ENCODE results near the gene VTN. TPM values are rescaled to one million over a fixed set of nuclear protein-coding genes. Genes with fewer than 3 reads are reported as not detected.

Gene VTN
- total and polyA plus RNA-seq, 2 donors (not counting 3 experiments of a cell fraction or from before 2014, with no cell fraction given), result 1.1 TPM; not detected in 1

GRCh38 chr17:28365487-28365886, 4.6 kb downstream of the VTN start:
- no TSS peak for BruUV-seq (replicated peaks)
- Histone ChIP-seq H4K20me1 (replicated peaks; ENCODE audit: control insufficient read depth, extremely low read depth, insufficient read depth, low read length) (no peaks in the 10 kb centered on the region), H3K9ac (replicated peaks; ENCODE audit: extremely low read depth, insufficient read depth, low read length) (no peak overlapping the region), H3K4me2 (ENCODE audit: insufficient read depth, low read length) (no peak overlapping the region), H3K4me3 (replicated peaks in 1 of 3; ENCODE audit: insufficient read depth in 1 of 3, low read depth in 1 of 3, low read length in 3 of 3) (no peak overlapping the region), H3K36me3 (ENCODE audit: control insufficient read depth in 2 of 2, extremely low read depth in 1 of 2, insufficient read depth in 2 of 2, low read length in 2 of 2) (peaks cover 11 to 18% of the 10 kb centered on the region in 2 experiments), H2AFZ (ENCODE audit: low read depth, low read length) (no peak overlapping the region), H3K9me3 (replicated peaks; ENCODE audit: control insufficient read depth, insufficient read depth, low read length) (no peaks in the 10 kb centered on the region), H3K9me1 (replicated peaks; ENCODE audit: control insufficient read depth, extremely low read depth, insufficient read depth, low read length) (no peaks in the 10 kb centered on the region), H3K79me2 (ENCODE audit: control insufficient read depth, insufficient read depth, low read length) (no peaks in the 10 kb centered on the region), H3K27ac (ENCODE audit: insufficient read depth, low read depth, low read length) (no peak overlapping the region), H3K4me1 (ENCODE audit: control insufficient read depth, extremely low read depth, insufficient read depth, low read length) (no peaks in the 10 kb centered on the region), H3K27me3 (ENCODE audit: control insufficient read depth in 2 of 2, insufficient read depth in 2 of 2, low read length in 2 of 2) (no peaks in the 10 kb centered on the region)
- no peak for TF ChIP-seq MYC (IDR thresholded peaks at IDR 0.05; ENCODE audit: low read depth, low read length)
- TF ChIP-seq POLR2AphosphoS5 (IDR thresholded peaks at IDR 0.05; ENCODE audit: insufficient read depth, low read depth, low read length), result no peak
- TF ChIP-seq, protein P1, sequence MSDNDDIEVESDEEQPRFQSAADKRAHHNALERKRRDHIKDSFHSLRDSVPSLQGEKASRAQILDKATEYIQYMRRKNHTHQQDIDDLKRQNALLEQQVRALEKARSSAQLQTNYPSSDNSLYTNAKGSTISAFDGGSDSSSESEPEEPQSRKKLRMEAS (IDR thresholded peaks at IDR 0.05; ENCODE audit: insufficient read depth, insufficient read length), result no peak
- TF ChIP-seq POLR2A (IDR thresholded peaks at IDR 0.05; ENCODE audit: low read depth, low read length), result no peak
- no peak for TF ChIP-seq FOS (IDR thresholded peaks at IDR 0.05; ENCODE audit: borderline replicate concordance, insufficient read depth, low read length)
- TF ChIP-seq GATA2 (IDR thresholded peaks at IDR 0.05; ENCODE audit: insufficient read depth, insufficient read length, low read depth, low read length), result no peak
- no peak for TF ChIP-seq CTCF (IDR thresholded peaks at IDR 0.05; ENCODE audit: extremely low read depth in 1 of 2, insufficient read depth in 1 of 2, low read depth in 1 of 2, low read length in 2 of 2)
- TF ChIP-seq EZH2 (IDR thresholded peaks at IDR 0.05; ENCODE audit: borderline replicate concordance, low read depth, low read length, severe bottlenecking), result no peak
- TF ChIP-seq JUN (IDR thresholded peaks at IDR 0.05; ENCODE audit: borderline replicate concordance, insufficient read depth, insufficient read length, low read depth), result no peak
- DNase-seq (ENCODE audit: low read depth, low spot score) (no peak), FAIRE-seq (no peak)
- intact Hi-C loops (cut with micrococcal nuclease) (no loop called here), dilution Hi-C loops (cut with MboI; ENCODE audit: extremely low pct_ligation_motif_present, low sequenced_read_pairs) (no loop called here)
- POLR2A ChIA-PET, result interaction anchor here (1.2 kb wide), 1 partner anchor 8 kb away, joined by 4 read pairs; the partner anchor contains the start of gene POLDIP2
- CTCF ChIA-PET, result interaction anchor here (1.8 kb wide), 1 partner anchor 51 kb away, joined by 5 read pairs; no protein-coding TSS in a partner anchor

Measured in endothelial cell of umbilical vein (primary cell).